WTC11 (cell line): ENCODE measurements around the gene SLC5A10.

Experiments used
- ATF2 ChIP-seq: sonication (generic); formaldehyde crosslinking; IDR thresholded peaks from 2 replicates; pipeline ENCODE4 v1.8.1; 2022; ENCODE audit warnings: low read depth, missing genetic modification reagents, borderline replicate concordance
- JUN ChIP-seq: sonication (generic); formaldehyde crosslinking; IDR thresholded peaks from 2 replicates; pipeline ENCODE4 v1.8.0; 2023; ENCODE audit warnings: mild to moderate bottlenecking, missing genetic modification reagents
- PRRX2 ChIP-seq: fragments of 250-450 bp; sonication (Bioruptor Pico); IDR thresholded peaks from 2 replicates; pipeline ENCODE4 v1.8.0; 2021; ENCODE audit warnings: mild to moderate bottlenecking
- RELA ChIP-seq: sonication (generic); formaldehyde crosslinking; IDR thresholded peaks from 2 replicates; pipeline ENCODE4 v1.8.1; 2022; ENCODE audit warnings: missing genetic modification reagents, mild to moderate bottlenecking, borderline replicate concordance
- SMAD3 ChIP-seq: sonication (generic); formaldehyde crosslinking; IDR thresholded peaks from 2 replicates; pipeline ENCODE4 v1.8.0; 2022; ENCODE audit warnings: missing genetic modification reagents, mild to moderate bottlenecking, borderline replicate concordance
- TCF7 ChIP-seq: sonication (generic); formaldehyde crosslinking; IDR thresholded peaks from 2 replicates; pipeline ENCODE4 v1.8.0; 2022; ENCODE audit warnings: mild to moderate bottlenecking, low read depth, missing genetic modification reagents, moderate library complexity
- ZBTB43 ChIP-seq: sonication (generic); formaldehyde crosslinking; IDR thresholded peaks from 2 replicates; pipeline ENCODE4 v1.8.1; 2023; ENCODE audit warnings: mild to moderate bottlenecking, missing genetic modification reagents
- ZMAT4 ChIP-seq: fragments of 250-450 bp; sonication (Bioruptor Pico); IDR thresholded peaks from 2 replicates; pipeline ENCODE4 v1.9.0; 2021; ENCODE audit warnings: mild to moderate bottlenecking
- TF ChIP-seq, protein P1 (sequence below): fragments of 200-600 bp; IDR thresholded peaks from 2 replicates; pipeline ENCODE4 v1.8.0; 2022; ENCODE audit warnings: antibody characterized with exemption
- TF ChIP-seq, protein P2 (sequence below): sonication (generic); formaldehyde crosslinking; IDR thresholded peaks from 2 replicates; pipeline ENCODE4 v1.8.1; 2022; ENCODE audit warnings: low read depth, mild to moderate bottlenecking, moderate library complexity, missing genetic modification reagents, borderline replicate concordance
- TF ChIP-seq, protein P3 (sequence below): sonication (generic); formaldehyde crosslinking; IDR thresholded peaks from 2 replicates; pipeline ENCODE4 v1.8.1; 2023; ENCODE audit warnings: mild to moderate bottlenecking, missing genetic modification reagents, borderline replicate concordance
- TF ChIP-seq, protein P4 (sequence below): fragments of 250-450 bp; sonication (Bioruptor Pico); conservative IDR thresholded peaks from 2 replicates; pipeline ENCODE4 v1.9.0; 2021; ENCODE audit warnings: mild to moderate bottlenecking

DNA sequence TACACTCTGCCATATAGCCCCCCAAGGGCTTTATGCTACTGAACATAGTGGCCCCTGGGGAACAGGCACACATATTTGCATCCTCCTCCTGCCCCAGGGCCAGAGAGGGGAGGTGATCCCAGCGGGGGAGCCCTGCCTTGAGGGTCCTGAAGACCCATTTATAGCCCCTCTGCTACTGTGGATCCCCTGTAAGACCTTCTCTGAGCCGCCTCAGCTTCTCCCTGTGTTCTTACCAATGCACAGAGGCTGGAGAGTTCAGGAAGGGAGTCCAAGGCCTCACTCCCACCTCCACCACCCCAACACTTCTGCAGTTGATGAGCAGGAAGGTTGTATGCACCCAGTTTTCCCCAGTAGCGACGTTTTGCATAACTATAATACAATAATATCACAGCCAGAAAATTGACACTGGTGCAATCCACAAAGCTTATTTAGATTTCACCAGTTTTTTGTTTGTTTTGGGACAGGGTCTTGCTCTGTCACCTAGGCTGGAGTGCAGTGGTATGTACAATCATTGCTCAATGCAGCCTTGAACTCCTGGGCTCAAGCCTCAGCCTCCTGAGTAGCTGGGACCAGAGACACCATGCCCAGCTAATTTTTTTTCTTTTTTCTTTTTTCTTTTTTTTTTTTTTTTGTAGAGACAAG is 53.9 kb downstream of the SLC5A10 start:
- TF ChIP-seq ATF2 (CRISPR knock-in tag), result no peak
- TF ChIP-seq, protein P1, sequence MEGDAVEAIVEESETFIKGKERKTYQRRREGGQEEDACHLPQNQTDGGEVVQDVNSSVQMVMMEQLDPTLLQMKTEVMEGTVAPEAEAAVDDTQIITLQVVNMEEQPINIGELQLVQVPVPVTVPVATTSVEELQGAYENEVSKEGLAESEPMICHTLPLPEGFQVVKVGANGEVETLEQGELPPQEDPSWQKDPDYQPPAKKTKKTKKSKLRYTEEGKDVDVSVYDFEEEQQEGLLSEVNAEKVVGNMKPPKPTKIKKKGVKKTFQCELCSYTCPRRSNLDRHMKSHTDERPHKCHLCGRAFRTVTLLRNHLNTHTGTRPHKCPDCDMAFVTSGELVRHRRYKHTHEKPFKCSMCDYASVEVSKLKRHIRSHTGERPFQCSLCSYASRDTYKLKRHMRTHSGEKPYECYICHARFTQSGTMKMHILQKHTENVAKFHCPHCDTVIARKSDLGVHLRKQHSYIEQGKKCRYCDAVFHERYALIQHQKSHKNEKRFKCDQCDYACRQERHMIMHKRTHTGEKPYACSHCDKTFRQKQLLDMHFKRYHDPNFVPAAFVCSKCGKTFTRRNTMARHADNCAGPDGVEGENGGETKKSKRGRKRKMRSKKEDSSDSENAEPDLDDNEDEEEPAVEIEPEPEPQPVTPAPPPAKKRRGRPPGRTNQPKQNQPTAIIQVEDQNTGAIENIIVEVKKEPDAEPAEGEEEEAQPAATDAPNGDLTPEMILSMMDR, result no peak
- TF ChIP-seq, protein P2, sequence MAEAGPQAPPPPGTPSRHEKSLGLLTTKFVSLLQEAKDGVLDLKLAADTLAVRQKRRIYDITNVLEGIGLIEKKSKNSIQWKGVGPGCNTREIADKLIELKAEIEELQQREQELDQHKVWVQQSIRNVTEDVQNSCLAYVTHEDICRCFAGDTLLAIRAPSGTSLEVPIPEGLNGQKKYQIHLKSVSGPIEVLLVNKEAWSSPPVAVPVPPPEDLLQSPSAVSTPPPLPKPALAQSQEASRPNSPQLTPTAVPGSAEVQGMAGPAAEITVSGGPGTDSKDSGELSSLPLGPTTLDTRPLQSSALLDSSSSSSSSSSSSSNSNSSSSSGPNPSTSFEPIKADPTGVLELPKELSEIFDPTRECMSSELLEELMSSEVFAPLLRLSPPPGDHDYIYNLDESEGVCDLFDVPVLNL (CRISPR knock-in tag), result no peak
- TF ChIP-seq, protein P3, sequence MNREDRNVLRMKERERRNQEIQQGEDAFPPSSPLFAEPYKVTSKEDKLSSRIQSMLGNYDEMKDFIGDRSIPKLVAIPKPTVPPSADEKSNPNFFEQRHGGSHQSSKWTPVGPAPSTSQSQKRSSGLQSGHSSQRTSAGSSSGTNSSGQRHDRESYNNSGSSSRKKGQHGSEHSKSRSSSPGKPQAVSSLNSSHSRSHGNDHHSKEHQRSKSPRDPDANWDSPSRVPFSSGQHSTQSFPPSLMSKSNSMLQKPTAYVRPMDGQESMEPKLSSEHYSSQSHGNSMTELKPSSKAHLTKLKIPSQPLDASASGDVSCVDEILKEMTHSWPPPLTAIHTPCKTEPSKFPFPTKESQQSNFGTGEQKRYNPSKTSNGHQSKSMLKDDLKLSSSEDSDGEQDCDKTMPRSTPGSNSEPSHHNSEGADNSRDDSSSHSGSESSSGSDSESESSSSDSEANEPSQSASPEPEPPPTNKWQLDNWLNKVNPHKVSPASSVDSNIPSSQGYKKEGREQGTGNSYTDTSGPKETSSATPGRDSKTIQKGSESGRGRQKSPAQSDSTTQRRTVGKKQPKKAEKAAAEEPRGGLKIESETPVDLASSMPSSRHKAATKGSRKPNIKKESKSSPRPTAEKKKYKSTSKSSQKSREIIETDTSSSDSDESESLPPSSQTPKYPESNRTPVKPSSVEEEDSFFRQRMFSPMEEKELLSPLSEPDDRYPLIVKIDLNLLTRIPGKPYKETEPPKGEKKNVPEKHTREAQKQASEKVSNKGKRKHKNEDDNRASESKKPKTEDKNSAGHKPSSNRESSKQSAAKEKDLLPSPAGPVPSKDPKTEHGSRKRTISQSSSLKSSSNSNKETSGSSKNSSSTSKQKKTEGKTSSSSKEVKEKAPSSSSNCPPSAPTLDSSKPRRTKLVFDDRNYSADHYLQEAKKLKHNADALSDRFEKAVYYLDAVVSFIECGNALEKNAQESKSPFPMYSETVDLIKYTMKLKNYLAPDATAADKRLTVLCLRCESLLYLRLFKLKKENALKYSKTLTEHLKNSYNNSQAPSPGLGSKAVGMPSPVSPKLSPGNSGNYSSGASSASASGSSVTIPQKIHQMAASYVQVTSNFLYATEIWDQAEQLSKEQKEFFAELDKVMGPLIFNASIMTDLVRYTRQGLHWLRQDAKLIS (CRISPR knock-in tag), result no peak
- TF ChIP-seq PRRX2 (CRISPR knock-in tag), result no peak
- TF ChIP-seq TCF7 (CRISPR knock-in tag), result no peak
- TF ChIP-seq JUN (CRISPR knock-in tag), result no peak
- TF ChIP-seq, protein P4, sequence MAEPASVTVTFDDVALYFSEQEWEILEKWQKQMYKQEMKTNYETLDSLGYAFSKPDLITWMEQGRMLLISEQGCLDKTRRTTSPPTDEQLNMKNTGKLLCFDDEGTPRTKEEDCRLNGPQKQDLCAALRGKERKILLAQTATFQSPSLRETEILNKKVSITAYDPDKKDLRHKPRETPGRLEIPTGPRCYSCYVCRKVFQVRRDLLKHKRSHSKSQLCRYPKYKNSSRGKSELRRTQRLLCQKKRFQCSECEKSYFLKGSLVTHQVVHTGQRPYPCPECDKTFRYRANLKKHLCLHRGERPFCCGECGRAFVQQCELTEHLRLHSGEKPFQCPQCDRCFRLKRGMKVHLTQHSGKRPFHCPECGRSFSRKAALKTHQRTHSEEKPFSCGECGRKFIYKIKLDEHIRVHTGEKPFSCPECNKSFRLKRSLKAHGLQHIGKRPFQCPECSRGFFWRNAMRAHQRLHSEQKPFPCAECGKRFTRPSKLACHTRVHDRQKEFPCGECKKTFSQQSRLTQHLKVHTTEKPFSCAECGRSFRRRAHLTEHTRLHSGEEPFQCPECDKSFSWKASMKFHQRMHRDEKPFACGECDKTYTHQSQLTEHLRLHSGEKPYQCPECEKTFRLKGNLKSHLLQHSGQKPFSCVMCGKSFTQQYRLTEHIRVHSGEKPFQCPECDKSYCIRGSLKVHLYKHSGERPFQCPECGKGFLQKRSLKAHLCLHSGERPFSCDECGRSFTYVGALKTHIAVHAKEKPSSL (CRISPR knock-in tag), result no peak
- no peak for TF ChIP-seq ZBTB43 (CRISPR knock-in tag)
- TF ChIP-seq SMAD3 (CRISPR knock-in tag), result no peak
- no peak for TF ChIP-seq ZMAT4 (CRISPR knock-in tag)
- no peak for TF ChIP-seq RELA (CRISPR knock-in tag)
